HL-60/S4 treated with retinoic acid at 250 ng/mL for 4 days and 3 days (cell line): ENCODE data around the gene RBM22.

Source experiments
- in situ Hi-C: fragments of 300-500 bp; cut with MboI; formaldehyde crosslinking; loops from 2 replicates; pipeline ENCODE4 v1.7.0; 2022; ENCODE audit warnings: low sequenced_read_pairs

Gene RBM22

GRCh38 chr5:150672884-150673275 is 28.0 kb downstream of the RBM22 start:
- in situ Hi-C loops: no loop called here

GRCh38 chr5:150672237-150672883 is 28.5 kb downstream of the RBM22 start:
- in situ Hi-C loops: no loop called here

GRCh38 chr5:150671509-150672236 is 29.2 kb downstream of the RBM22 start:
- in situ Hi-C loops: no loop called here

GRCh38 chr5:150670948-150671310 is 29.9 kb downstream of the RBM22 start:
- in situ Hi-C loops: no loop called here

GRCh38 chr5:150670275-150670947 is 30.5 kb downstream of the RBM22 start:
- in situ Hi-C loops: no loop called here

GRCh38 chr5:150665044-150665443 is 35.8 kb downstream of the RBM22 start:
- in situ Hi-C loops: no loop called here

GRCh38 chr5:150663936-150664335 is 36.9 kb downstream of the RBM22 start:
- in situ Hi-C loops: no loop called here

- in situ Hi-C loops: no loop called here
Measured at GRCh38 chr5:150662731-150663516, 37.9 kb downstream of the RBM22 start.

- in situ Hi-C loops: no loop called here
Measured at GRCh38 chr5:150661821-150662596, 38.9 kb downstream of the RBM22 start.

- in situ Hi-C loops: no loop called here
Measured at GRCh38 chr5:150661086-150661485, 39.8 kb downstream of the RBM22 start, which contains the start of gene MYOZ3. TSS of gene MYOZ3 (plus strand) at chr5:150661251. CDS start at chr5:150662942, 1,691 bp downstream.

- in situ Hi-C loops: no loop called here
Measured at GRCh38 chr5:150660108-150660831, 40.6 kb downstream of the RBM22 start.

GRCh38 chr5:150659360-150660107 is 41.3 kb downstream of the RBM22 start:
- in situ Hi-C loops: no loop called here

- in situ Hi-C loops: no loop called here
Measured at GRCh38 chr5:150658699-150659265, 42.1 kb downstream of the RBM22 start.

GRCh38 chr5:150658121-150658520 is 42.7 kb downstream of the RBM22 start:
- in situ Hi-C loops: no loop called here

- in situ Hi-C loops: no loop called here
Measured at GRCh38 chr5:150656191-150657132, 44.4 kb downstream of the RBM22 start.

- in situ Hi-C loops: no loop called here
Measured at GRCh38 chr5:150655221-150655620, 45.6 kb downstream of the RBM22 start.

GRCh38 chr5:150653762-150654556 is 46.9 kb downstream of the RBM22 start:
- in situ Hi-C loops: no loop called here
